GM12891 (cell line): Measurements from ENCODE around the gene CCSER1.

ENCODE experiments used
- PAX5 ChIP-seq: IDR thresholded peaks from 2 replicates; pipeline ENCODE4 v1.6.1; 2011; ENCODE audit warnings: low read length, moderate library complexity, mild to moderate bottlenecking; ENCODE audit not compliant: insufficient read depth, severe bottlenecking
- POLR2A ChIP-seq: IDR thresholded peaks from 2 replicates; pipeline ENCODE4 v1.6.1; 2011; ENCODE audit warnings: low read depth, low read length, control low read depth
- POLR2AphosphoS5 ChIP-seq: IDR thresholded peaks from 2 replicates; pipeline ENCODE4 v1.6.1; 2011; ENCODE audit warnings: low read depth, low read length, control low read depth
- POU2F2 ChIP-seq: IDR thresholded peaks from 2 replicates; pipeline ENCODE4 v1.6.1; 2011; ENCODE audit warnings: low read depth, mild to moderate bottlenecking, control low read depth, low read length, moderate library complexity
- SPI1 ChIP-seq: IDR thresholded peaks from 2 replicates; pipeline ENCODE4 v1.6.1; 2011; ENCODE audit warnings: low read depth, low read length, control low read depth
- TAF1 ChIP-seq: IDR thresholded peaks from 2 replicates; pipeline ENCODE4 v1.6.1; 2011; ENCODE audit warnings: low read depth, low read length, control low read depth

DNA sequence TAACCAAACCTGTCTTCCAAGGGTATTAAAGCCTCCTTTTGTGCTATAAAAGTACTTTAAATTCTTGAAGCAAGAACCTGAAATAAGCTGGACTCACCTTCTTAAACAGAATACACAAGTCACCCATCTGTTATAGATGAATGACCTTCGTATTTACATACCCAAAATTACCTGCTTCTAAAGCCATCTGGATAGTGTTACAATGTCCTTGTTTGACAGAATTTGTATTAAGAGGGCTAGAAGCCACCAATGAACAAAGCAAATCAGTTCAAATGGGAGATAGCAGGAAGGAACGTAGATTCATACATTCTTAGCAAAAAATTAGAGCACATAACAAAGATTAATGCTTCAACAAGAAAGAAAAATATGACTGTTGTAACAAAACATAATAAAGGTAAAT is 33.7 kb upstream of the CCSER1 start:
- TF ChIP-seq POLR2A (no peak), POLR2AphosphoS5 (no peak), TAF1 (no peak), SPI1 (no peak), PAX5 (no peak), POU2F2 (no peak)
